HEK293 (cell line): Measurements from ENCODE around the gene KLHDC4.

ENCODE experiments used
- ATF2 ChIP-seq: fragments of 450-650 bp; formaldehyde crosslinking; IDR thresholded peaks from 2 replicates; pipeline ENCODE4 v1.5.1; 2016; ENCODE audit warnings: missing biosample characterization, missing genetic modification characterization, low read depth
- IKZF3 ChIP-seq: fragments of 450-650 bp; IDR thresholded peaks from 2 replicates; pipeline ENCODE4 v1.5.0; 2018; ENCODE audit warnings: missing biosample characterization, mild to moderate bottlenecking, missing genetic modification characterization, moderate library complexity
- KLF1 ChIP-seq: fragments of 450-650 bp; formaldehyde crosslinking; IDR thresholded peaks from 2 replicates; pipeline ENCODE4 v1.5.1; 2016; ENCODE audit warnings: missing biosample characterization, missing genetic modification characterization
- KLF10 ChIP-seq: fragments of 450-650 bp; IDR thresholded peaks from 2 replicates; pipeline ENCODE4 v1.5.1; 2018; ENCODE audit warnings: missing biosample characterization, mild to moderate bottlenecking, missing genetic modification characterization
- KLF8 ChIP-seq: fragments of 450-650 bp; formaldehyde crosslinking; IDR thresholded peaks from 2 replicates; pipeline ENCODE4 v1.5.1; 2016; ENCODE audit warnings: missing biosample characterization, missing genetic modification characterization
- PATZ1 ChIP-seq: fragments of 450-650 bp; formaldehyde crosslinking; IDR thresholded peaks from 2 replicates; pipeline ENCODE4 v1.5.1; 2016; ENCODE audit warnings: missing biosample characterization, missing genetic modification characterization
- REPIN1 ChIP-seq: fragments of 450-650 bp; formaldehyde crosslinking; IDR thresholded peaks from 2 replicates; pipeline ENCODE4 v1.5.1; 2017; ENCODE audit warnings: missing biosample characterization, missing genetic modification characterization, low read depth
- TSHZ1 ChIP-seq: fragments of 450-650 bp; formaldehyde crosslinking; IDR thresholded peaks from 2 replicates; pipeline ENCODE4 v1.5.1; 2016; ENCODE audit warnings: missing biosample characterization, missing genetic modification characterization, borderline replicate concordance
- WT1 ChIP-seq: fragments of 450-650 bp; formaldehyde crosslinking; IDR thresholded peaks from 2 replicates; pipeline ENCODE4 v1.5.1; 2016; ENCODE audit warnings: missing biosample characterization, missing genetic modification characterization
- YY2 ChIP-seq: fragments of 450-650 bp; formaldehyde crosslinking; IDR thresholded peaks from 2 replicates; pipeline ENCODE4 v1.5.1; 2016; ENCODE audit warnings: missing biosample characterization, missing genetic modification characterization
- ZBTB17 ChIP-seq: fragments of 450-650 bp; formaldehyde crosslinking; IDR thresholded peaks from 2 replicates; pipeline ENCODE4 v1.5.1; 2016; ENCODE audit warnings: missing biosample characterization, missing genetic modification characterization
- ZNF169 ChIP-seq: fragments of 450-650 bp; formaldehyde crosslinking; IDR thresholded peaks from 2 replicates; pipeline ENCODE4 v1.5.1; 2016; ENCODE audit warnings: missing biosample characterization, missing genetic modification characterization
- ZNF274 ChIP-seq, 2 experiments: fragments of 200-500 bp in 1 of 2; fragments of 450-650 bp in 1 of 2; sonication (Bioruptor generic) in 1 of 2; formaldehyde crosslinking in 1 of 2; IDR thresholded peaks; 2 replicates each; pipeline versions ENCODE4 v1.5.1 to v1.6.1; 2014 to 2016; ENCODE audit warnings: borderline replicate concordance in 1 of 2, inconsistent platforms in 1 of 2, low read length in 1 of 2, missing biosample characterization in 1 of 2, missing genetic modification characterization in 1 of 2
- ZNF335 ChIP-seq: fragments of 450-650 bp; formaldehyde crosslinking; conservative IDR thresholded peaks from 2 replicates; pipeline ENCODE4 v1.5.1; 2016; ENCODE audit warnings: missing biosample characterization, missing genetic modification characterization
- ZNF488 ChIP-seq: fragments of 450-650 bp; formaldehyde crosslinking; IDR thresholded peaks from 2 replicates; pipeline ENCODE4 v1.5.1; 2016; ENCODE audit warnings: missing biosample characterization, missing genetic modification characterization
- ZNF518A ChIP-seq: fragments of 450-650 bp; formaldehyde crosslinking; conservative IDR thresholded peaks from 2 replicates; pipeline ENCODE4 v1.5.1; 2016; ENCODE audit warnings: low read depth, missing biosample characterization, missing genetic modification characterization
- ZNF530 ChIP-seq: fragments of 450-650 bp; formaldehyde crosslinking; IDR thresholded peaks from 2 replicates; pipeline ENCODE4 v1.5.1; 2016; ENCODE audit warnings: low read depth, missing biosample characterization, missing genetic modification characterization
- ZNF571 ChIP-seq: fragments of 450-650 bp; formaldehyde crosslinking; IDR thresholded peaks from 2 replicates; pipeline ENCODE4 v1.5.0; 2017; ENCODE audit warnings: missing biosample characterization, missing genetic modification characterization
- ZNF610 ChIP-seq: fragments of 450-650 bp; formaldehyde crosslinking; IDR thresholded peaks from 2 replicates; pipeline ENCODE4 v1.5.1; 2016; ENCODE audit warnings: missing biosample characterization, missing genetic modification characterization, borderline replicate concordance
- ZNF629 ChIP-seq: fragments of 450-650 bp; formaldehyde crosslinking; IDR thresholded peaks from 2 replicates; pipeline ENCODE4 v1.5.1; 2017; ENCODE audit warnings: missing biosample characterization, missing genetic modification characterization
- ZNF654 ChIP-seq: fragments of 450-650 bp; formaldehyde crosslinking; IDR thresholded peaks from 2 replicates; pipeline ENCODE4 v1.5.1; 2016; ENCODE audit warnings: low read depth, missing biosample characterization, missing genetic modification characterization
- ZNF677 ChIP-seq: fragments of 450-650 bp; IDR thresholded peaks from 2 replicates; pipeline ENCODE4 v1.5.0; 2018; ENCODE audit warnings: missing biosample characterization, mild to moderate bottlenecking, missing genetic modification characterization, moderate library complexity
- ZNF747 ChIP-seq: fragments of 450-650 bp; formaldehyde crosslinking; IDR thresholded peaks from 2 replicates; pipeline ENCODE4 v1.5.1; 2016; ENCODE audit warnings: missing biosample characterization, missing genetic modification characterization

The KLHDC4 gene

GRCh38 chr16:87778830-87779579 is 13.2 kb upstream of the KLHDC4 start (continued):
- TF ChIP-seq ZNF654, result peak; percentile 57
- TF ChIP-seq KLF1 (tag by site-specific recombination), result peak; percentile 30; the same call in 1 of the 2 replicates
- TF ChIP-seq ZNF274 (IDR thresholded peaks at IDR 0.05; ENCODE audit: low read length), result no peak
- no peak for TF ChIP-seq ZNF274 (tag by site-specific recombination; IDR thresholded peaks at IDR 0.05; ENCODE audit: borderline replicate concordance)
- TF ChIP-seq ZNF747 (tag by site-specific recombination), result no peak
- TF ChIP-seq TSHZ1, result no peak
- no peak for TF ChIP-seq ZNF571 (tag by site-specific recombination)
- TF ChIP-seq WT1 (tag by site-specific recombination), result peak; percentile 27; the same call in 1 of the 2 replicates
- TF ChIP-seq ZNF677 (tag by site-specific recombination), result 0 out of 2 replicates have a peak, but pooled peaks have one; percentile 2
- TF ChIP-seq ZNF518A (tag by site-specific recombination), result peak; percentile 68
- no peak for TF ChIP-seq ZNF530 (tag by site-specific recombination)
- peak; percentile 80 for TF ChIP-seq ZBTB17 (tag by site-specific recombination)
- peak; percentile 60 for TF ChIP-seq PATZ1
- TF ChIP-seq YY2 (tag by site-specific recombination), result peak; percentile 65; the same call in 1 of the 2 replicates
- TF ChIP-seq KLF8 (tag by site-specific recombination), result peak; percentile 46; the same call in 1 of the 2 replicates
- TF ChIP-seq ATF2 (tag by site-specific recombination), result peak; percentile 67; the same call in 1 of the 2 replicates
- no peak for TF ChIP-seq ZNF488 (tag by site-specific recombination)
- TF ChIP-seq ZNF169 (tag by site-specific recombination), result no peak
- peak; percentile 34; the same call in 1 of the 2 replicates for TF ChIP-seq KLF10
- TF ChIP-seq ZNF629 (tag by site-specific recombination), result peak; percentile 54
- TF ChIP-seq REPIN1 (tag by site-specific recombination), result 0 out of 2 replicates have a peak, but pooled peaks have one; percentile 51
- TF ChIP-seq ZNF335 (tag by site-specific recombination), result peak; percentile 82
- peak; percentile 80 for TF ChIP-seq IKZF3 (tag by site-specific recombination)
- peak; percentile 82 for TF ChIP-seq ZNF610
